NB4 (cell line): Measurements from ENCODE around the gene CREB1.

Experiments
- DNase-seq: peaks from one replicate; pipeline ENCODE4 v3.0.0; 2010; ENCODE audit warnings: low read depth
- H3K4me3 ChIP-seq: one replicate; pipeline ENCODE4 v1.5.1; 2011; ENCODE audit warnings: mild to moderate bottlenecking, low read depth, low read length, moderate library complexity
- MYC ChIP-seq: IDR thresholded peaks from 2 replicates; pipeline ENCODE4 v1.6.1; 2011; ENCODE audit warnings: low read depth, low read length
- POLR2A ChIP-seq: IDR thresholded peaks from 2 replicates; pipeline ENCODE4 v1.6.1; 2011; ENCODE audit warnings: mild to moderate bottlenecking; ENCODE audit not compliant: insufficient read length; ENCODE audit errors: extremely low read depth
- TF ChIP-seq, protein P1 (sequence below): IDR thresholded peaks from 2 replicates; pipeline ENCODE4 v1.6.1; 2011; ENCODE audit warnings: low read depth, low read length
- TF ChIP-seq, protein P2 (sequence below): IDR thresholded peaks from one replicate; pipeline ENCODE4 v1.5.1; 2012; ENCODE audit warnings: low read depth, low read length

CREB1 gene

DNA sequence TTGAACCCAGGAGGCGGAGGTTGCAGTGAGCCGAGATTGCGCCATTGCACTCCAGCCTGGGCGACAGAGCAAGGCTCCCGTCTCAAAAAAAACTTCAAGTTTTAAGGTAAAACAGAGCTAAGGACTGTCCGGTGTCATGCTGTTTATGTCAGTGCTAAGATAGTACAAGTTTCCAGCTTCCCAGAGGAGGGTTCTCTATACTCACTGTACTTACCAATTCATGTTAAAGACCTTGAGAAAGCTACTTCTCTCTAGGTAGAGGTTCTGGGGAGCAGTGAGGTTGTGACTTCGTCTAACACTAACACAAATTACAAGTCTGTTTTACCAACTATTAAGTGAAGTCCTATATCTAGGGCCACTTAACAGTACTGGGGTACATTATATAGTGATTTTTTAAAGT is 76.6 kb downstream of the CREB1 start:
- no peak overlapping the region for H3K4me3 ChIP-seq
- no peak for DNase-seq
- no peak for TF ChIP-seq POLR2A
- TF ChIP-seq, protein P1, sequence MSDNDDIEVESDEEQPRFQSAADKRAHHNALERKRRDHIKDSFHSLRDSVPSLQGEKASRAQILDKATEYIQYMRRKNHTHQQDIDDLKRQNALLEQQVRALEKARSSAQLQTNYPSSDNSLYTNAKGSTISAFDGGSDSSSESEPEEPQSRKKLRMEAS: no peak

DNA sequence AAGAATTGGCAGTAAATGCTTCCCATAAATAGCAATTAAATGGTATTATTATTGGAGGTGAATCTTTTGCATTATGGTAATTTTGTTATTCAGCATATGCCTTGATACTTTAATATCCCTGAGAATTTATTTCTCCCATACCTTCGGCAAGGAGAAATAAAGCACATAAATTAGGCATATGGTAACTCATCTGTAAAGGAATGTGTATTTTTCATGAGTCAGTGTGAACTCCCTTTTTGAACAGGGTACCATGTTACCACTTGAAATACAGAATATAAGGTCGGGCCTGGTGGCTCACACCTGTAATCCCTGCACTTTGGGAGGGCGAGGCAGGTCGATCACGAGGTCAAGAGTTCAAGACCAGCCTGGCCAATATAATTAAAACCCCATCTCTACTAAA is 77.1 kb downstream of the CREB1 start:
- TF ChIP-seq, protein P2, sequence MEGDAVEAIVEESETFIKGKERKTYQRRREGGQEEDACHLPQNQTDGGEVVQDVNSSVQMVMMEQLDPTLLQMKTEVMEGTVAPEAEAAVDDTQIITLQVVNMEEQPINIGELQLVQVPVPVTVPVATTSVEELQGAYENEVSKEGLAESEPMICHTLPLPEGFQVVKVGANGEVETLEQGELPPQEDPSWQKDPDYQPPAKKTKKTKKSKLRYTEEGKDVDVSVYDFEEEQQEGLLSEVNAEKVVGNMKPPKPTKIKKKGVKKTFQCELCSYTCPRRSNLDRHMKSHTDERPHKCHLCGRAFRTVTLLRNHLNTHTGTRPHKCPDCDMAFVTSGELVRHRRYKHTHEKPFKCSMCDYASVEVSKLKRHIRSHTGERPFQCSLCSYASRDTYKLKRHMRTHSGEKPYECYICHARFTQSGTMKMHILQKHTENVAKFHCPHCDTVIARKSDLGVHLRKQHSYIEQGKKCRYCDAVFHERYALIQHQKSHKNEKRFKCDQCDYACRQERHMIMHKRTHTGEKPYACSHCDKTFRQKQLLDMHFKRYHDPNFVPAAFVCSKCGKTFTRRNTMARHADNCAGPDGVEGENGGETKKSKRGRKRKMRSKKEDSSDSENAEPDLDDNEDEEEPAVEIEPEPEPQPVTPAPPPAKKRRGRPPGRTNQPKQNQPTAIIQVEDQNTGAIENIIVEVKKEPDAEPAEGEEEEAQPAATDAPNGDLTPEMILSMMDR: no peak
- no peak for TF ChIP-seq MYC
- no peak for TF ChIP-seq POLR2A
- TF ChIP-seq, protein P1: no peak
- no peak for DNase-seq

DNA sequence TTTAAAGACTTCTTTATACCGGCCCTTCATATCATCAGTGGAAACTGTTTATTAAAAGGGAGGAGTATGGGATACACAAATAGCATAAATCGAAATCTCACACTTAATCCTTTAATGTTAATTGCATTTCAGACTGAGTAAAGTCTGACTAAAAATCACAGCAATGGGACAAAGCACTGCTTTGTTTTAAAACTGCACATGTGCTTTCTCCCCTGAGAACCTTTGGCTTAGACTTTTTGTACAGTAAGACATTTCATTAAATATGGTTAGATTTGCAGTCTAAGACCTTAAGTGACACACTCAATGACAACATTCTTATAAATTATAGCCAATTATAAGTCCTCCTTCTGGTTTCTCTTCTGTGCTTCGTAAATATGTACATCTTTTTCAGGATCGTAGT is 83.0 kb downstream of the CREB1 start:
- TF ChIP-seq MYC: no peak
- no peak for TF ChIP-seq POLR2A
- TF ChIP-seq, protein P1: no peak
- TF ChIP-seq, protein P2: no peak
- DNase-seq: no peak
- H3K4me3 ChIP-seq: no peak overlapping the region

More for the DNA sequence above, 77.1 kb downstream of the CREB1 start:
- no peak overlapping the region for H3K4me3 ChIP-seq

DNA sequence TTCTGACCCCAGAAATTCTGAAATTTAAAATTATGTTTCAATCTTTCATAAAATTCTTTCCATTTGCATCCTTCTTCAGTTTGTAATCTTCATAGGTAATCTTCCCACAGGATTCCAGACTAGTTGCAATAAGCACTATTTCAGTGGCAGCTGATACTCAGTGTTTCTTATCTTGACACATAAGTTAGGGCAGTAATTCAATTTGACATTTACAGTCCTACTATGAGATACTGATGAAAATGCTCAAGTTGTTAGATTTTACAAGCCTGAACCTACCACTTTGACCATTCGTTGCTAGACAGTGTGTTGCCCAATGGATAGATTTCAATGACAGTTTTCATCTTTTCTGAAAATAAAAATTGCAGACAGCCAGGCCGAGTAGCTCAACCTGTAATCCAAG is 85.1 kb downstream of the CREB1 start:
- DNase-seq: no peak
- H3K4me3 ChIP-seq: no peak overlapping the region

DNA sequence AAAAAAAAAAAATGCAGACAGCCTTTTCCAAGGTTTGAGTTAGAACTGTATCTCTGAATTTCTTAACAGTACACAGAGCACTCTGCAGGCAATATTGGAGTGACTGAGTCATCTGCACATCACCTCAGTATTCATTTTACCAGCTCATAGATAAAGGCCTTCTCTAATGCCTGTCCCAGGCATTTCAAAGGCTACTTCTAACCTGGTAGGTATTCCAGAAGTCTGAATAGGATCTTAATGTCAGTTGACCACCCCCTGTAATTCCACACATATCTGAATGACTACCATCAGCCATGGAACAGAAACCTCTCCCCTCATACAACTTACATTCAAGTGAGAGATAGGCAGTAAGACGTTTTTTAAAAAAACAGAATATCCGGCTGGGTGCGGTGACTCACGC is 86.4 kb downstream of the CREB1 start:
- TF ChIP-seq, protein P1: no peak
- TF ChIP-seq POLR2A (no peak), MYC (no peak)
- TF ChIP-seq, protein P2: no peak
- no peak overlapping the region for H3K4me3 ChIP-seq
- DNase-seq: no peak

More for the DNA sequence above, 85.1 kb downstream of the CREB1 start:
- TF ChIP-seq POLR2A (no peak), MYC (no peak)
- TF ChIP-seq, protein P1: no peak
- TF ChIP-seq, protein P2: no peak

DNA sequence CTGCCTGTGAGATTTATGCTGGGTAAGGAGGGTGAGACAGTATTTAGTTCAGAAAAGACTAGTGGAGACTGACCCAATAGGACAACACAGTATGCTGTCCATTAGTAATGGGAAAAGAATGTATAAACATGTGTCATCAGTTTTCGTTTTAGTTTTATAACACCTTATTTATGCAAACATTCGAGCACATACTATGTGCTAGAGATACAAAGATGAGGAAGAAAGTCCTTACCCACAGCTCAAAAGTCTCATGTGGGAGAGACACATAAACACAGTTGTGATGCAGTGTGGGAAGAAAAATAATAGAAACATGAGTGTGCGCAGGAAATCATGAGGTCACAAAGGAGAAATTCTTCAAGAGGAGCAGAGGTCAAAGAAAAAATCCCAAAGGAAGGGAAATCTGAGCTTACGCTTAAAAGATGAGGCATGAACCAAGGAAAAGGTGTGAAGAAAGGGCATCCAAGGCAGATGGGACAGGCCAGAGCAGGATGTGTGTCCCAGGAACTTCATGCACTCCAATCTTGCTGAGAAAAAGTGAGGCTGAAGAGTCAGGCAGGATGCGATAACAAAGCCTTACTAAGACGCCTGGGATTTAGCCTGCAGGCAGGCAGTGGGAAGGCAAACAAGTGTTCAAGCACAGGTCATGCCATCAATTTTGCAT is 87.4 kb downstream of the CREB1 start:
- TF ChIP-seq, protein P2: no peak
- TF ChIP-seq POLR2A (no peak), MYC (no peak)
- TF ChIP-seq, protein P1: no peak
- H3K4me3 ChIP-seq: no peak overlapping the region
- no peak for DNase-seq
